Measurements from ENCODE around the gene PTPN7.

PTPN7 gene

GRCh38 chr1:202165942-202166843 lies 5.8 kb upstream of the PTPN7 start:
- DNase-seq: peak; percentile 36

DNA sequence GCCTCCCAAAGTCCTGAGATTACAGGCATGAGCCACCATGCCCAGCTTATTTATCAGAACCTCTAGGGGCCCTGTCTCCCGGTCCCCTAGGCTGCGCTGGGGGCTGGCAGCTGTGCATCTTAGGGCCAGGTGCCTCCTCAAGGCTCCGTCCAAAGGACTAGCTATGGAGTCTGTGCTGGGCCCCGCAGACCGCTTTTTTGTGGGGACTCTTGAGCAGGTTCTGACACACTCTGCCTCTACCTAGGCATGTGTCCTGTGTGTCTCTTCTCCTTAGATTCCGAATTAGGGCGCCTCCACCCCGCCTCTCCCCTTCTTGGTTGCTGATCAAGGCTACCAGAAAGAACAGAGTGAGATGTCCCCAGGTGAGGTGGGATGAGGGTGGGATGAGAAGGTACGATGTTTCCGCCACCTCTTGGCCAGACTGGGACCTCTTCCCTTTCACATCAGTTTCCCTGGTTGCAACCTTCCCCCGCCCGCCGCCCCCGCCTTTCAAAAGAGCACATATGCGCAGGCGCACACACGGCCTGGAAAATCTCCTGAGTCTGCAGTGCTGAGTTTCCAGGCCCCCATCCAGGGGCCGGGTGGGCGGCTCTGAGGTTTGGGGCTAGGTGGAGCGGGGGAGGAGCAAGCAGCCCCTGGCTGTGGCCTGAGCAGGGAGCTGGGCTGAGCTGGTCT lies 5.0 kb upstream of the PTPN7 start:
- peak; percentile 71 for DNase-seq

DNA sequence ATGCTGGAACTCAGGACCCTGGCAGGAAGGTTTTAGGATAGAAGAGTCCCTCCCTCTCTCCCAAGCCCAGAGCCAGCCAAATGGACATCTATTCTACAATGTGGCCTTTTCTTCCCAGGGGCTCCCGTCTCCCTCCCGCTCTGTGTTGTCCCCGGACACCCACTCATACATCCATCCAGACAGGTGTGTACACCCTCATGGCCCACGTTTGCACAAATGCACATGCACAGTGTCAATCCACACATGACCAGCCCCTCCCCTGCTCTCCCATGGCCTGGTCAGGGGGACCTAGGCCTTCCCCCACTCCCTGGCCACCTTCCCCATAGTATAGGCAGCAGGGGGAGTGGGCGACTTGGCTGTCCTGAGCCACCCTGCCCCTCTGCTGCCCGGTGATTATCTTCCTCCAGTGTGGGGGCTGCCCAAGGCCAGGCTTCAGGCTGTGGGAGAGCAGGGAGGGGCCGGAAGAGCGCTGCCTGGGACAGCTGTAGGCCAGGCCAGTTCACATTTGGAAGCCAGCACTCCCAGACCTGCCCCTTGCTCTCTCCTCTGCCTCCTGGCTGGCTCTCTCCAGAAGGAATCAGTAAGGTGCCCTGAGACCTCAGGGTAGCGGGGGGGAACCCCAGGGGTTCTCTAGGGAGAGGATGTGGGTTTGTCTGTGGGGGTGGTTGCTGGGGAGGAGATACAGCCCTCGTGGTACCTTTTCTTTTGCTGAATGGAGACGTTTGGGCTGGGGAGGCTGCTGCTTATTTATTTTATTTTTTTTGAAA lies 4.1 kb upstream of the PTPN7 start:
- DNase-seq: peak; percentile 74

DNA sequence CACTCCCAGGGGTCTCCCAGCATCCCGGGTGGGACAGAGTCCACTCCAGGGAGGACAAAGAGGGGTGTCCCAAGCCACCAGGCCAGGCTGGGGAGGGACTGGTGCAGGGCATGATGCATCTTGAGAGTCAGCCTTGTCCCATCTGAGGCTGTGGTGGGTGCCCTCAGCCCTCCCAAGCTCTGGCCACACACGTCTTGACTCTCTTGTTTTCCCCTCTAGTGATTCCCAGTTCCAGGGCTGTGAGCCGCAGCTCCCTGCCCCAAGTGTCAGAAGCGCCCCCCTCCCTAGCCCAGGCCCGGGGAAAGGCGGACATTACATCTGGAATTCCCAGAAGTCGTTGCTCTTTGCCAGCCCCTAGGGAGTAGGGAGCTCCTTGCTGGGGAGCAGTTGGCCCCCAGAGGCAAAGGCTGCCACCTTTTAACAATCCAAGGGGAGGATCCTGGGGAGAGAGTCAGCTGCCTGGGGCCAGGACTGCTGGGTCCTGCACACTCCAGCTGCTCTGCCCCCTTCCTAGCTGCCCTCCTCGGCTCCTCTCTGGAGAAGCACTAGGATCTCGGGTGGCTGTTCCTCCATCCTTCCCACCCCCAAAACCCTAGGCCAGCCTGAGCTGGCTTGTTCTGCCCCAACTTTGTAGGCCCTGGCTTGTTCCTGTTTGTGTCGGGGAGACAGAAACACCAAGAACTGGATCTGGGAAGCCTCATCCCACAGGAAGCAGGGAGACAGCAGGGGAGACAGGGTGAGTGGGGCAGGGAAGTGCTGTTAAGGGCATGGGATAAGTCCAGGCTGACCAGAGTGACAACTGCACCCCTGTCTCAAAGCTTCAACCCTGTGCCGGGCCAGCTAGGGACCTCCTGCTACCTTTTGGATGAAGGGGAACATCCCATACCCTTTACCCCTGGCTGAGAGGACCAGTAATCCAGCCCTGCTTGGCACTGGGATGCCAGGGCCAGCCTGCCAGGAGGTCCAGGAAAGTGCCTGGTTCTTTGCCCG lies 3.2 kb upstream of the PTPN7 start:
- DNase-seq: no peak

- peak; percentile 52 for DNase-seq
Measured at GRCh38 chr1:202162418-202163280, 2.2 kb upstream of the PTPN7 start.

- DNase-seq: peak; percentile 72
Measured at GRCh38 chr1:202162047-202162417, 1.6 kb upstream of the PTPN7 start.

GRCh38 chr1:202161151-202162046 lies 997 bp upstream of the PTPN7 start:
- DNase-seq: no peak

DNA sequence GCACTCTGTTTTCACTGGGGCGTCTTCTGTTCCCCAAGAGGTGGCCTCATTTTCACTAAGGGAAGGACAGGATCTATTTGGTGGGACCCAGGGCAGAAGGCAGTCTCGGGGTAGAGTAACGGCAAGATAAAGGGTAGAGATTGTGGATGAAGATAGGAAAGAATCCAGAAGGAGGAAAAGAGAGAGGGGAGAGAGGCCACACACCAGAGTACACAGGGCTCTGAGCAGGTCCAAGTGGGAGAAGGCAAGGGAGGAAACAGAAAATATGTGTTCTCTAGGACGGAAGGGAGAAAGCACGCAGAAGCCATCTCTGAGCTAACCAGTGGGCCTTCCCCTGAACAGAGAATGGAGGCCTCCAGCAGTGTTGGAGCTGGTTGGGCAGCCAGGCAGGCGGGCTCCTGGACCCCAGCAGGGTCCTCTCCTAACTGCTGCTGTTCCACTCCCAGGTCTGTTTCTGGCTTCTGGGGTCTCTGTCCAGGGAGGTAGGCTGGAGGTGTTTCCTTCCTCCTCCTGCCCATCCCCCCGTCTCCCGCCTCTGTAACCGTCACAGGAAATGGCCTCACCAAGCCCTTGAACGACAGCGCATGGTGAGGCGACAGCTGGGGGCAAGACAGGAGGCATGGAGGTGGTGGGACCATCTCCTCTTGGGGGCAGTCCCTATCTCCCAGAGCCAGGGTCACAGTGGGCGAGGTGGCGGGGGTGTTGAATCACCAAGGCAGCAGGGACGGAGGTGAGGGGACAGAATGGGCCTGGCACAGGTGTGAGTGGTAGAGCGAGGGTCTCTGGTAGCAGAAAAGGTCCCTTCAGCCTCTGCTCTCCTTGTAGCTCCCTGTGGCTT lies 649 bp downstream of the PTPN7 start:
- DNase-seq: peak; percentile 82

- peak; percentile 68 for DNase-seq
Measured at GRCh38 chr1:202158810-202159533, 1.4 kb downstream of the PTPN7 start.

DNA sequence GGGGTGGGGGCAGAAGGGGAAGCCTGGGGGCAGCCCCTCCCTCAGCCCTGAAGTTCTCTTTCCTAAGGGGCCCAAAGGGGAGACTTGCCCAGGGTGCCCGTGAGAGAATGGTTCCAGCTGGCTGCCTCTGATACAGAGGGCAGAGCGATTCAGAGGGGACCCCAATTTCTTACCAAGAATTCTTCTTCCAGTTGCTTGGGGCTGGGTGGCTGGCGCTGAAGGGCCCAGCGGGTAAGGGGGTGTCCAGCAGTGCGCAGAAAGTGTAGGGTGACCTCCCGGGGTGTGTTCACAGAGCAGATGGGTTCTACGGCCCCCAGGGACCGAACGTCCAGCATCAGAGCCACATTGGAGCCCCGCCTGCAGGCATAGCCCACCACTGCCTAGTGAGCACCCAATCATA lies 2.5 kb downstream of the PTPN7 start:
- DNase-seq: no peak

GRCh38 chr1:202156590-202156989 lies 3.8 kb downstream of the PTPN7 start:
- no peak for DNase-seq

GRCh38 chr1:202155478-202156021 lies 4.9 kb downstream of the PTPN7 start:
- no peak for DNase-seq

GRCh38 chr1:202154766-202155477 lies 5.5 kb downstream of the PTPN7 start:
- peak; percentile 62 for DNase-seq

GRCh38 chr1:202154148-202154765 lies 6.1 kb downstream of the PTPN7 start:
- no peak for DNase-seq

- DNase-seq: no peak
Measured at GRCh38 chr1:202153284-202153683, 7.1 kb downstream of the PTPN7 start.

DNA sequence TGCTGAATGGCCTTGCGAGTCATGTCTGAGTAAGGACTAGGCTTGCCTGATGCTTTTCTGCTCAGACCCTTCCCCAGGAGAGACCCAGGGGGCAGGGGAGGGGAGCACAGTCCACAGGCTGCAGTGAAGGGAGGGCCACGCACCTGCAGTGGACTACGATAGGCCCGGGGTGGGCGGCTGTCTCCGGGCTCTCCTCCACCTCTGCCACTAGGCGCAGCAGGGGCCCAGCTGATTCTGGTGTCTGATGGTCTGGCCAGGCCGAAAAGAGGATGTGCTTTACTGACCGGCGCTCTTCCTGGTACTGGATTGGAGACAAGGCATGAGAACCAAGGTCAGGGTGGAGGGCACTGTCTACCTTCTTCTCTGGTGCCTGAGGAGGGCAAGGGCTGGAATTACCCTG lies 8.0 kb downstream of the PTPN7 start:
- no peak for DNase-seq

- DNase-seq: no peak
Measured at GRCh38 chr1:202151045-202151444, 9.4 kb downstream of the PTPN7 start.
